Measurements from ENCODE around the gene ISG15.

Gene ISG15

GRCh38 chr1:1060281-1061000 lies 47.1 kb downstream of the ISG15 start:
- no peak for TF ChIP-seq CTCF (IDR thresholded peaks at IDR 0.05; ENCODE audit: control insufficient read depth, insufficient read depth, low read depth, low read length, missing control alignments)
- no peak for DNase-seq (ENCODE audit: low read depth)
- H3K4me3 ChIP-seq (ENCODE audit: control insufficient read depth, low read depth, low read length), result no peak overlapping the region

- no peak overlapping the region for H3K4me3 ChIP-seq (ENCODE audit: control insufficient read depth, low read depth, low read length)
- DNase-seq (ENCODE audit: low read depth), result no peak
- TF ChIP-seq CTCF (IDR thresholded peaks at IDR 0.05; ENCODE audit: control insufficient read depth, insufficient read depth, low read depth, low read length, missing control alignments), result no peak
Measured at GRCh38 chr1:1061682-1062345, 48.5 kb downstream of the ISG15 start.

- no peak for TF ChIP-seq CTCF (IDR thresholded peaks at IDR 0.05; ENCODE audit: control insufficient read depth, insufficient read depth, low read depth, low read length, missing control alignments)
- H3K4me3 ChIP-seq (ENCODE audit: control insufficient read depth, low read depth, low read length), result no peak overlapping the region
- DNase-seq (ENCODE audit: low read depth), result no peak
Measured at GRCh38 chr1:1062348-1063163, 49.3 kb downstream of the ISG15 start.

- no peak for TF ChIP-seq CTCF (IDR thresholded peaks at IDR 0.05; ENCODE audit: control insufficient read depth, insufficient read depth, low read depth, low read length, missing control alignments)
- DNase-seq (ENCODE audit: low read depth), result no peak
- no peak overlapping the region for H3K4me3 ChIP-seq (ENCODE audit: control insufficient read depth, low read depth, low read length)
Measured at GRCh38 chr1:1063261-1063944, 50.1 kb downstream of the ISG15 start.
